ENCODE measurements around the gene POLR3GL.

- TF ChIP-seq POLR2A (IDR thresholded peaks at IDR 0.05; ENCODE audit: low read depth, low read length) = no peak
- no peak for TF ChIP-seq POLR2AphosphoS5 (IDR thresholded peaks at IDR 0.05; ENCODE audit: low read depth, low read length)
- no peak for TF ChIP-seq TAF1 (IDR thresholded peaks at IDR 0.05; ENCODE audit: borderline replicate concordance, low read depth, low read length)
Observed at GRCh38 chr1:146010126-146010738, 45.7 kb downstream of the POLR3GL start.
